ENCODE data around the gene ZNF207. TPM values are rescaled to one million over a fixed set of nuclear protein-coding genes. Genes with fewer than 3 reads are reported as not detected.
"Not testable (repeated sequence)": the region's sequence is repeated elsewhere in the genome, so short reads cannot be mapped to it uniquely, and the experiment has no call there.

The ZNF207 gene
- total RNA-seq, 2 donors from 2014 or later = 65.6 to 68.9 TPM

DNA sequence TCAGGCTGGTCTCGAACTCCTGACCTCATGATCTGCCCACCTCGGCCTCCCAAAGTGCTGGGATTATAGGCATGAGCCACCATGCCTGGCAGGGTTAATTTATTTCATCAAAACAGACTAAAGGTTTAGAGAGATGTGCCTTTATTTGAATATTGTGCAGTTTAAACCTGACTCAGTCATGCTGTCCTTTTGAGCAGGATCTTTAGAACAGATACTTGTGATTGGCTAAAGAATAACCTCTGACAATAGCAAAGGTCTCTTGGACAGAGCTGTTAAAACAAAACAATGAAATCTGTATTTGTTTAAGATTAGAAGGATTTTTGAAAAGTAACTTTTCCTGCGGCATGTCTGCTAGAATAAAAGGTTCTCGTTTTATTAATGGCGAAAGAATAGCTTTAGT, 36.0 kb downstream of the ZNF207 start:
- Histone ChIP-seq H3K4me1 (no peaks in the 10 kb centered on the region), H3K36me3 (peaks cover 23% of the 10 kb centered on the region), H3K4me3 (no peak overlapping the region), H3K27ac (no peak overlapping the region), H3K27me3 (no peaks in the 10 kb centered on the region), H3K9me3 (no peaks in the 10 kb centered on the region)
- no peak for DNase-seq (ENCODE audit: low spot score)
- TF ChIP-seq, protein P1, sequence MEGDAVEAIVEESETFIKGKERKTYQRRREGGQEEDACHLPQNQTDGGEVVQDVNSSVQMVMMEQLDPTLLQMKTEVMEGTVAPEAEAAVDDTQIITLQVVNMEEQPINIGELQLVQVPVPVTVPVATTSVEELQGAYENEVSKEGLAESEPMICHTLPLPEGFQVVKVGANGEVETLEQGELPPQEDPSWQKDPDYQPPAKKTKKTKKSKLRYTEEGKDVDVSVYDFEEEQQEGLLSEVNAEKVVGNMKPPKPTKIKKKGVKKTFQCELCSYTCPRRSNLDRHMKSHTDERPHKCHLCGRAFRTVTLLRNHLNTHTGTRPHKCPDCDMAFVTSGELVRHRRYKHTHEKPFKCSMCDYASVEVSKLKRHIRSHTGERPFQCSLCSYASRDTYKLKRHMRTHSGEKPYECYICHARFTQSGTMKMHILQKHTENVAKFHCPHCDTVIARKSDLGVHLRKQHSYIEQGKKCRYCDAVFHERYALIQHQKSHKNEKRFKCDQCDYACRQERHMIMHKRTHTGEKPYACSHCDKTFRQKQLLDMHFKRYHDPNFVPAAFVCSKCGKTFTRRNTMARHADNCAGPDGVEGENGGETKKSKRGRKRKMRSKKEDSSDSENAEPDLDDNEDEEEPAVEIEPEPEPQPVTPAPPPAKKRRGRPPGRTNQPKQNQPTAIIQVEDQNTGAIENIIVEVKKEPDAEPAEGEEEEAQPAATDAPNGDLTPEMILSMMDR (IDR thresholded peaks at IDR 0.05) = no peak

- Histone ChIP-seq H3K36me3 (peaks cover 21% of the 10 kb centered on the region), H3K27me3 (no peaks in the 10 kb centered on the region), H3K4me3 (no peak overlapping the region), H3K4me1 (no peaks in the 10 kb centered on the region), H3K9me3 (no peaks in the 10 kb centered on the region), H3K27ac (no peak overlapping the region)
- TF ChIP-seq, protein P1 (IDR thresholded peaks at IDR 0.05) = no peak
- DNase-seq (ENCODE audit: low spot score) = no peak
Measured at GRCh38 chr17:32386844-32387243, 36.9 kb downstream of the ZNF207 start.

DNA sequence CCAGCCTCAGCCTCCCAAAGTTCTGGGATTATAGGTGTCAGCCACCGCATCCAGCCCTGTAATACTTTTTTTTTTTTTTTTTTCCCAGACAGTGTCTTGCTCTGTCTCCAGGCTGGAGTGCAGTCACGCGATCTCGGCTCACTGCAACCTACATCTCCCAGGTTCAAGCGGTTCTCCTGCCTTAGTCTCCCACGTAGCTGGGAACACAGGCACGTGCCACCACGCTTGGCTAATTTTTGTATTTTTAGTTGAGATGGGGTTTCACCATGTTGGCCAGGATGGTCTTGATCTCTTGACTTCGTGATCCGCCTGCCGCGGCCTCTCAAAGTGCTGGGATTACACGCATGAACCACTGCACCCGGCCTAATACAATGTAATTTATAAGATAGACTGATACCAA, 38.2 kb downstream of the ZNF207 start:
- H3K36me3 ChIP-seq = peaks cover 12% of the 10 kb centered on the region
- H3K27me3 ChIP-seq; H3K27ac ChIP-seq; H3K4me1 ChIP-seq; DNase-seq (ENCODE audit: low spot score); H3K9me3 ChIP-seq; H3K4me3 ChIP-seq: not testable (repeated sequence)

- TF ChIP-seq, protein P1 (IDR thresholded peaks at IDR 0.05) = no peak
- Histone ChIP-seq H3K4me1 (no peaks in the 10 kb centered on the region), H3K9me3 (no peaks in the 10 kb centered on the region), H3K4me3 (no peak overlapping the region), H3K27me3 (no peaks in the 10 kb centered on the region), H3K36me3 (peaks cover 12% of the 10 kb centered on the region), H3K27ac (no peak overlapping the region)
- DNase-seq (ENCODE audit: low spot score) = no peak
Measured at GRCh38 chr17:32388613-32389459, 38.9 kb downstream of the ZNF207 start.

DNA sequence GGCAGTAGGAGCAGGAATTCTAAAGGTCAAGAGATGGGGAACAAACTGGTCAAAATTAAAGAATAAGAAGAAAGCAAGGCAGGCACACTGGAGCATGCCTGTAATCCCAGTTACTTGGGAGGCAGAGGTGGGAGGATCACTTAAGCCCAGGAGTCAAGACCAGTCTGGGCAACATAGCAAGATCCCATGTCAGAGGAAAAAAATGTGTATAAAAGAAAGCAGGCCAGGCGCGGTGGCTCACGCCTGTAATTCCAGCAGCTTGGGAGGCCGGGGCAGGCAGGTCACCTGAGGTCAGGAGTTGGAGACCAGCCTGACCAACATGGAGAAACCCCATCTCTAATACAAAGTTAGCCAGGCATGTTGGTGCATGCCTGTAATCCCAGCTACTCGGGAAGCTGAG, 43.9 kb downstream of the ZNF207 start:
- Histone ChIP-seq H3K4me1 (no peaks in the 10 kb centered on the region), H3K4me3 (no peak overlapping the region), H3K36me3 (peaks cover under 1% of the 10 kb centered on the region), H3K27me3 (no peaks in the 10 kb centered on the region), H3K9me3 (no peaks in the 10 kb centered on the region), H3K27ac (no peak overlapping the region)
- TF ChIP-seq, protein P1 (IDR thresholded peaks at IDR 0.05) = no peak
- DNase-seq (ENCODE audit: low spot score) = no peak

- TF ChIP-seq, protein P1 (IDR thresholded peaks at IDR 0.05) = no peak
- no peaks in the 10 kb centered on the region for H3K4me1 ChIP-seq
- DNase-seq (ENCODE audit: low spot score) = no peak
- H3K9me3 ChIP-seq = no peaks in the 10 kb centered on the region
- H3K27ac ChIP-seq = no peak overlapping the region
- H3K4me3 ChIP-seq = no peak overlapping the region
- H3K36me3 ChIP-seq = no peaks in the 10 kb centered on the region
- no peaks in the 10 kb centered on the region for H3K27me3 ChIP-seq
Measured at GRCh38 chr17:32396343-32396742, 46.4 kb downstream of the ZNF207 start.
